HepG2 (cell line): Measurements from ENCODE around the gene TH. TPM values are rescaled to one million over a fixed set of nuclear protein-coding genes. Genes with fewer than 3 reads are reported as not detected.

Experiments used
- ARHGAP35 ChIP-seq: sonication (generic); formaldehyde crosslinking; IDR thresholded peaks from 2 replicates; pipeline ENCODE4 v1.9.0; 2022; ENCODE audit warnings: mild to moderate bottlenecking, inconsistent platforms, moderate library complexity, missing genetic modification reagents, borderline replicate concordance
- ATF4 ChIP-seq, 2 experiments: fragments of 450-650 bp in 1 of 2; sonication (generic) in 1 of 2; formaldehyde crosslinking; IDR thresholded peaks; 2 replicates each; pipeline versions ENCODE4 v1.5.0 to v1.8.0; 2020 to 2022; ENCODE audit warnings: mild to moderate bottlenecking in 1 of 2, missing genetic modification reagents in 1 of 2
- DDIT3 ChIP-seq: sonication (generic); formaldehyde crosslinking; IDR thresholded peaks from 2 replicates; pipeline ENCODE4 v1.4.0; 2020; ENCODE audit warnings: mild to moderate bottlenecking, missing genetic modification reagents
- ELF4 ChIP-seq: sonication (generic); formaldehyde crosslinking; IDR thresholded peaks from 2 replicates; pipeline ENCODE4 v1.5.0; 2020; ENCODE audit warnings: missing genetic modification reagents, mild to moderate bottlenecking, moderate library complexity, borderline replicate concordance
- MXI1 ChIP-seq: IDR thresholded peaks from 3 replicates; pipeline ENCODE4 v1.6.1; 2012; ENCODE audit warnings: low read depth, low read length, inconsistent platforms, borderline replicate concordance
- NFKBIZ ChIP-seq: IDR thresholded peaks from 2 replicates; pipeline ENCODE4 v1.6.1; 2018; ENCODE audit warnings: missing genetic modification reagents, missing compliant biosample characterization
- NPAS2 ChIP-seq: sonication (generic); formaldehyde crosslinking; IDR thresholded peaks from 2 replicates; pipeline ENCODE4 v1.8.0; 2022; ENCODE audit warnings: mild to moderate bottlenecking, missing genetic modification reagents, borderline replicate concordance
- PHF8 ChIP-seq: sonication (generic); formaldehyde crosslinking; IDR thresholded peaks from 2 replicates; pipeline ENCODE4 v1.5.0; 2020; ENCODE audit warnings: missing genetic modification reagents
- SP2 ChIP-seq: sonication (generic); formaldehyde crosslinking; IDR thresholded peaks from 2 replicates; pipeline ENCODE4 v1.5.1; 2020; ENCODE audit warnings: mild to moderate bottlenecking, missing genetic modification reagents
- TBP ChIP-seq: sonication (generic); formaldehyde crosslinking; IDR thresholded peaks from 2 replicates; pipeline ENCODE4 v1.5.0; 2020; ENCODE audit warnings: missing genetic modification reagents
- TP53 ChIP-seq: sonication (generic); formaldehyde crosslinking; conservative IDR thresholded peaks from 2 replicates; pipeline ENCODE4 v1.4.0; 2020; ENCODE audit warnings: missing genetic modification reagents
- ZNF275 ChIP-seq: sonication (generic); formaldehyde crosslinking; IDR thresholded peaks from 2 replicates; pipeline ENCODE4 v1.8.0; 2022; ENCODE audit warnings: missing genetic modification reagents, mild to moderate bottlenecking, inconsistent platforms, borderline replicate concordance
- ZNF276 ChIP-seq: sonication (generic); formaldehyde crosslinking; IDR thresholded peaks from 2 replicates; pipeline ENCODE4 v1.4.0; 2020; ENCODE audit warnings: mild to moderate bottlenecking, low read depth, missing genetic modification reagents
- ZNF318 ChIP-seq: sonication (generic); formaldehyde crosslinking; IDR thresholded peaks from 2 replicates; pipeline ENCODE4 v1.4.0; 2020; ENCODE audit warnings: mild to moderate bottlenecking, missing genetic modification reagents
- ZNF670 ChIP-seq: sonication (generic); formaldehyde crosslinking; IDR thresholded peaks from 2 replicates; pipeline ENCODE4 v1.8.0; 2022; ENCODE audit warnings: mild to moderate bottlenecking, missing genetic modification reagents, borderline replicate concordance
- polyA plus RNA-seq, 8 experiments: library from polyadenylated mRNA; depleted of rRNA in 3 of 8; stranded (reverse) in 7 of 8; unstranded in 1 of 8; fragments of >200 nt; fragmentation: Illumina TruSeq in 4 of 8; extraction: Trizol in 4 of 8; gene quantifications; 2 replicates each; pipeline versions ENCODE4 v1.2.1 to v1.2.3, GENCODE V29; 2011 to 2016; ENCODE audit warnings: low read depth in 4 of 8, missing spikeins in 1 of 8, mixed read lengths in 1 of 8; ENCODE audit not compliant: insufficient read depth in 1 of 8
- total RNA-seq, 5 experiments: library from RNA; depleted of rRNA; stranded (reverse); fragments of >200 nt; fragmentation: Illumina TruSeq; extraction: Trizol; gene quantifications; 2 replicates each; pipeline ENCODE4 v1.2.3, GENCODE V29; 2016; ENCODE audit warnings: low read depth in 1 of 5

The TH gene
- total and polyA plus RNA-seq, 2 of the 13 experiments (the other 11 are each of a cell fraction or from before 2014, with no cell fraction given): 0.36 TPM; not detected in 1

GRCh38 chr11:2211113-2211971 lies 39.7 kb upstream of the TH start (continued):
- TF ChIP-seq ZNF318 (CRISPR knock-in tag): no peak
- TF ChIP-seq ZNF275 (CRISPR knock-in tag): peak; percentile 31; the same call in 1 of the 2 replicates
- TF ChIP-seq ATF4 (CRISPR knock-in tag; IDR thresholded peaks at IDR 0.05): no peak; a peak in 1 of 4 replicates
- TF ChIP-seq NFKBIZ (CRISPR knock-in tag): no peak; the same call in 1 of the 2 replicates
- peak; percentile 47; the same call in 1 of the 2 replicates for TF ChIP-seq TBP (CRISPR knock-in tag)
- no peak for TF ChIP-seq SP2 (CRISPR knock-in tag)
- TF ChIP-seq ZNF670 (CRISPR knock-in tag): peak; percentile 89; the same call in 1 of the 2 replicates
- peak; percentile 20; the same call in 1 of the 2 replicates for TF ChIP-seq ZNF276 (CRISPR knock-in tag)
- no peak for TF ChIP-seq DDIT3
- TF ChIP-seq ELF4: no peak
- peak; percentile 73; the same call in 1 of the 3 replicates for TF ChIP-seq MXI1
- 0 out of 2 replicates have a peak, but pooled peaks have one; percentile 20 for TF ChIP-seq TP53 (CRISPR knock-in tag)
- TF ChIP-seq ARHGAP35 (CRISPR knock-in tag): no peak
- no peak; the same call in 1 of the 2 replicates for TF ChIP-seq NPAS2
- peak; percentile 49; the same call in 1 of the 2 replicates for TF ChIP-seq PHF8 (CRISPR knock-in tag)
